ENCODE data around the gene TMEM208. TPM values are rescaled to one million over a fixed set of nuclear protein-coding genes. Genes with fewer than 3 reads are reported as not detected.

TMEM208 gene
- total and polyA plus RNA-seq, 2 of the 13 experiments (the other 11 are each of a cell fraction or from before 2014, with no cell fraction given), result 58.8 to 72.9 TPM

- TF ChIP-seq ZNF710 (CRISPR knock-in tag; IDR thresholded peaks at IDR 0.05; ENCODE audit: borderline replicate concordance), result no peak
- TF ChIP-seq KLF9 (CRISPR knock-in tag; IDR thresholded peaks at IDR 0.05; ENCODE audit: low read depth), result peak; percentile 84; the same call in 1 of the 2 replicates
- TF ChIP-seq FOXJ3 (CRISPR knock-in tag; IDR thresholded peaks at IDR 0.05; ENCODE audit: borderline replicate concordance), result no peak
- TF ChIP-seq CREB3 (CRISPR knock-in tag; IDR thresholded peaks at IDR 0.05), result no peak
- TF ChIP-seq ZNF256 (CRISPR knock-in tag; conservative IDR thresholded peaks at IDR 0.05), result 0 out of 2 replicates have a peak, but pooled peaks have one; percentile 15
- TF ChIP-seq ZNF362 (CRISPR knock-in tag; IDR thresholded peaks at IDR 0.05; ENCODE audit: borderline replicate concordance), result 0 out of 2 replicates have a peak, but pooled peaks have one; percentile 42
- no peak for TF ChIP-seq RBM22 (optimal IDR thresholded peaks at IDR 0.05; ENCODE audit: low read length)
- TF ChIP-seq ZSCAN5A (CRISPR knock-in tag; IDR thresholded peaks at IDR 0.05; ENCODE audit: borderline replicate concordance), result 0 out of 2 replicates have a peak, but pooled peaks have one; percentile 13
- TF ChIP-seq MED8 (CRISPR knock-in tag; IDR thresholded peaks at IDR 0.05; ENCODE audit: insufficient replicate concordance), result no peak
- peak; percentile 38; the same call in 1 of the 2 replicates for TF ChIP-seq ZNF724P (CRISPR knock-in tag; IDR thresholded peaks at IDR 0.05; ENCODE audit: borderline replicate concordance)
- no peak for TF ChIP-seq ARID3A (IDR thresholded peaks at IDR 0.05; ENCODE audit: low read depth, low read length)
- TF ChIP-seq RARA (CRISPR knock-in tag; IDR thresholded peaks at IDR 0.05), result peak; percentile 58
- no peak for TF ChIP-seq ZNF781 (CRISPR knock-in tag; IDR thresholded peaks at IDR 0.05; ENCODE audit: borderline replicate concordance, not compliant biosample characterization)
- no peak for TF ChIP-seq NFIC (IDR thresholded peaks at IDR 0.05; ENCODE audit: low read length)
- no peak for TF ChIP-seq DDIT3 (CRISPR knock-in tag; IDR thresholded peaks at IDR 0.05)
- no peak; the same call in 1 of the 2 replicates for TF ChIP-seq ARHGAP35 (CRISPR knock-in tag; IDR thresholded peaks at IDR 0.05; ENCODE audit: borderline replicate concordance)
- TF ChIP-seq GPN1 (CRISPR knock-in tag; IDR thresholded peaks at IDR 0.05; ENCODE audit: borderline replicate concordance), result no peak
- peak; percentile 89 for TF ChIP-seq RBFOX2 (IDR thresholded peaks at IDR 0.05; ENCODE audit: low read depth, low read length)
- TF ChIP-seq ZNF737 (CRISPR knock-in tag; IDR thresholded peaks at IDR 0.05; ENCODE audit: borderline replicate concordance), result no peak
- peak; percentile 87 for TF ChIP-seq SNAPC2 (CRISPR knock-in tag; IDR thresholded peaks at IDR 0.05)
- no peak for TF ChIP-seq SP140L (CRISPR knock-in tag; IDR thresholded peaks at IDR 0.05; ENCODE audit: borderline replicate concordance)
Observed at GRCh38 chr16:67183627-67184452, 43.1 kb upstream of the TMEM208 start, which contains the start of gene MATCAP1 (continued).

Data from HepG2 (cell line).